GM18873 (cell line): Measurements from ENCODE around the gene KCNMA1.

Source experiments
- ATAC-seq: cut with Tn5 transposase; IDR thresholded peaks from one replicate; pipeline ENCODE4 v1.9.1; 2021; ENCODE audit warnings: mild to moderate bottlenecking, moderate library complexity, moderate number of reproducible peaks; ENCODE audit not compliant: unreplicated experiment, low FRiP score

KCNMA1 gene

DNA sequence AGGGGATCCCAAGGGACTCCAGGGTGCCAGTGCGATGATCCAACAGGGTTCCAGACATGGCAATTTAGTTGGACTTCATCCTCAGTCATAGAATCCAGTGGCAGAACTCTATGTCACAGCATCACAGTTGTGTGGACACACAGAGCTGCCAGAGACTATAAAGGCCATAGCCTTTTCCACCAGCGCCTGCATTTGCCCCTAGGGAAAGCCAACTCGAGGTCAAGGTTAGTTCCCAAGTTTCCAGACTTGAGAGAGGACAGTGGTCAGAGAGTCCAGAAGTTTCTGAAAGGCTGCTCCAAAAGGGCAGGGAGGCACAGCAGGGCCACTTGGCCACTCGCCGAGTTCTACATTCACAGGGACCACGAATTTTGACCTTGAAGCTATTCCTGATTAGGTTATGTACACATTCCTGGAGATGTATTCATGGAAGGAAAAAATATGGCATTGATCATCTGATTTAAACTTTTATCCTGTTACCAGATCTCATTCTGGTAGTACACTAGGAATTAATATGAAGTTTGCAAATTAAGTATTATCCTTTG is 170.1 kb downstream of the KCNMA1 start:
- ATAC-seq, result no peak

DNA sequence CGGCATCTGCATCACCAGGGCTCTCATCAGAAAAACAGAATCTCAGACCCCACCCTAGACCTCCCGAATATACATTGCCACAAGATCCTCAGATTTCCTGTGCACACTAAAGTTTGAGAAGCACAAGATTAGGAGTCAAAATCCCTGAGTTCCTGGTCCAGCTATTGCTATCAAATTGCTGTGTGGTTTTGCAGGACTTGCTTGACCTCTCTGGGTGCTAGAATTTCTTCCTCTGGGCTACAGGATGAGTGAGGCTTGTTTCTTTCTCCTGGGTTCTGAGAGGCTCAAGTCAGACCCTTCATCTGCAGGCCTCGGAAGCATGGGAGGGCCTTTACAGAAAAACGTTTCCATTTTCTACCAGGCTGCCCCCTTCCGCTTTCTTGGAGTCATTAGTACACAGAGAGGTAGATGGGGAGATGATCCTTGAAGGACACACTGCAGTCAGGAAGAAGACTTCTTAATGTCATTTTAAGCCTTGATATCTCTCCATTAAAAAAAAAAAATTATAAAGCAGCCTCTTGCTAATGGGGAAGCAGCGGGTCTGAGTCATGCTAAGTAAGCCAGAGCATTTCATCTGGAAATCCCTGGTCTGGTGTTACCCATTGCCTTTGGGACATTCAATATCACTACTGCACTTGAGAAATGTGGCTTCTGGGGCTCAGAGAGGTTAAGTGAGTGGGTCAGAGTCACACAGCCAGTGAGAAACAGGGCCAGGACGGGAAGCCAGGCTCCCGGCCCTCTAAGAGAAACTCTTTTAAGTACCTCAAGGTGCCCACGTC is 173.5 kb downstream of the KCNMA1 start:
- no peak for ATAC-seq

DNA sequence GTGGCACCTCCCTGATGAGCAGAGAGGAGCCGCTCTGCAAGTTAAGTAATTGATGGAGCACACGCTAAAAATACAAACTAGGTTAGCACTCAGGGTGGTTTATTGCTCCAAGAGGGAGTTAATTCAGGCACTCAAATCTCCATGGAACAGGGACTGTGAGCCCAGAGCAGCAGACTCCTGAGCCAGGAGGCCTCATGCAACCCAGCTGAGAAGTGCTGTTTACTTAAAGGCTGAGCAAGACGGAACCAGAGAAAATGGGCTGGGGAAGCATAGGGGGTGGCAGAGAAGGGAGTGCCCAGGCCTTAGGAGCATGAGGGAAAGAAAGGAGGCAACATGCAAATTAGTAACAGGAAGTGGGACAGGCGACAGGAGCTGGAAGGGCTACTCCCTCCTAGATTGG is 174.1 kb downstream of the KCNMA1 start:
- ATAC-seq, result no peak

DNA sequence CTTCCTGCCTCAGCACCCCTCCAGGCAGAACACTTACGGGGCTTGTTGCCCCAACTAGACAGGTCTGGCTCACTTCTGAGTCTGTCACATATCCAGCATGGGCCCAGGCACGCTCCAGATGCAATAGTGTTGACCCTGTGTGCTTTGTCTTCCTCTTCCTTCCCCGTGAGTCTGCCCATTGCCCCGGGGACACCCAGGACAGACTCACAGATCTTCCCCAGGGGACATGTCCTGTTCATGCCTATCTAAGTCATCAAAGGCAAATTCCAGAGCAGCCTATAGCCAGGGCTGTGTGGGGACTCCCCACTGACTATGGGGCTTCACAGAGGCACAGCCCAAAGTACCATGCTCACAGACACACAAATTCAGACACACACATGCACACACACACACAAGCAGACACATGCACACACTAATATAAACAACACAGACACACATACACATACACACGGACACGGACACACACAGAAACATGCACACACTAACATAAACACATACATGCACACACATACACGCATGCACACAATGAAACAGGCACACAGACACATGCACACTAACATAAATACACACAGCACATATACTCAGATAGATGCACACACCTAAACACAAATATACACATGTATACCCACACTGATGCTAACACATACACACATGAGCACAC is 175.8 kb downstream of the KCNMA1 start:
- no peak for ATAC-seq

DNA sequence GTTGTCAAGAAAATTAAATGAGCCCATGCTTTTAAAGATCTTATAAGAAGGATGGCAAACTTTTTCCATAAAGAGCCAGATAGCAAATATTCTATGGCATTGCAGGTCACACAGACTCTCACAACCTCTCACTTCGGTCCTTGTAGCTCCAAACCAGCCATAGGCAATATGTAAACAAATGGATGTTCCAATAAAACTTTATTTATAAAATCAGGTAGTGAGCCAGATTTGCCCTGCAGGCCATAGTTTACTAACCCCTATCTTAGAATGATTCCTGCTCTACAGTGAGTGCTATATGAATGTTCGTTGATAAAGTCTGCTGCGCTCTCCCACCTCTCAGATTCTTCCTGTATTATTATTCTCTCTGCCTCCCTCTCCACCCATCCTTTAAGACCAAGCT is 177.7 kb downstream of the KCNMA1 start:
- no peak for ATAC-seq

DNA sequence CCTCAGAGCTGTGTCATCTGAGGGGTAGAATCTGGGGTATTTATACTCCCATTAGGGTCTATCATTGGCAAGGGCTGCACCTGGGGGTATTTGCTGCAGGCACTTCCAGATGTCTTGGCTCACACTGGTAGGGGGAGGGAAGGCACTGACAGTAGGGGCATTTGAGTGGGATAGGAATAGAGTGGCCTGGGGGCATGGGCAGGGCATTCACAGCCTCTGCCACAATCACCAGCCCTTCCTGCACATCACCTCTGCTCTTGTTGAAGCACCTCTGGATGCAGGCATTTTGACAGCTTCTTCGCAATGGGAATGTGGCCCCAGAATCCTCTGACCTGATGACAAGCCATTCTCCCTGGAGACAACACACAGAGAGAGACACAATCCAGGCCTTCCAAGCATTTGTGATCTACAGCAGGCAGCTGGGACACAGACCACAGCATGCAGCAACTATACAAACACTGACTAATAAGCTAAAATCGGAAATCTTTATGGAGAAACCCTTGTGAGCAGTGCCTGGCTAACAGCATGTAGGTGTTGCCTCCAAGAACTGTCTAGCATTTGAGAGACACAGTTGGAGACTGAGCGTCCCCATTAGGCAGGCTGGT is 178.5 kb downstream of the KCNMA1 start:
- no peak for ATAC-seq

DNA sequence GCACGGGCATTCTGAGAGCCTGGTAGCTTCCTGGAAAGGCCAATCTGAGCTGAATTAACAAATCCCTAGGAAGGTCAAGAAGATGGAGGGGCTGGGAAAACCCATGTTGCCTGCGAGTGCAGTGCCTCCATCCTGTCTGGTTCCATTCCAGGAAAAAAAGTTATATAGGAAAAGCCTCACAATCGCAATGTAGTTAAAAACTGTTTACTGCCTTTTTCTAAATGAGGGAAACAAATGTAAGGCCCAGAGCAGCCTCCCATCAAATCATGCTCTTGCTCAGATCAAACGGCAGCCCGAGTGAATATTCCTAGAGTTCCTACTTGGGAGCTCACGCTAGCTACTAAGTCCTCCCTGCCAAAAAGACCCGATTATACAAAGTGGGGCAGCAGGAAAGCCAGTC is 179.9 kb downstream of the KCNMA1 start:
- ATAC-seq, result no peak

DNA sequence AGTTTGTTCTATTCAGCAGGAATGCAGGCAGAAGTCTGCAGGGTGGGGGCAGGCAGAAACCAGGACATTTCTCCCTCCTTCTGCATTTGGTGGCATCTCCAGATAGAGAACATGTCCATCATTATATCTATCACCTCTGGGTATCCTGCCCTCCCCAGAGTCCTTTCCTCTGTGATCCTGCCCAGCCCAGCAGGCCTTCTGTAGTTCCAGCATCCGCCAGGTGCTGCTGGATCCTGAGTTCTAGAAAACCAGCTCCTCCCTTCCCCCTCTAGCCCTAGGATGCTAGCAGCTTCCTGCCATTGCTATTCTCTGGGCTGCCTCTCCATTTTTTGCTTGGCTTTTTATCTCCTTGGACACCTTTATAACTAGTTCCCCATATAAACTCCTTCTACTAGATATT is 180.3 kb downstream of the KCNMA1 start:
- no peak for ATAC-seq

DNA sequence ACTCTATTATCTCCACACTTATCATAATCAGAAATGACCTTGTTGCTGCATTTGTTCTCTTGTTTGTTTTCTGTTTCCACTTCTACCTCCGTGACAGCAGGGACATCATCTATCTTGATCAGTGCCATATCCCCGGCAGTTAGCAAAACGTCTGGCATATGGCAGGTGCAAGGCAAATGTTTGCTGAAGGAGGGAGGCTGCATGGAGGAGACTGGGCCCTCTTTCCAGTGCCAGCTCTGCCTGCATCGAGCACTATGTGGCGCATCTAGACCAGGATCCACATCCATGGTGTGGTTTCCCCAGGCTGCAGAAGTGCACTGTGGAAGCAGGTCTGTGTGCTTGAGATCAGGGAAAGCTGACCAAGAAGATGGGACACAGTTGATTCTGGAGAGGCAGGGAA is 181.2 kb downstream of the KCNMA1 start:
- ATAC-seq, result no peak

DNA sequence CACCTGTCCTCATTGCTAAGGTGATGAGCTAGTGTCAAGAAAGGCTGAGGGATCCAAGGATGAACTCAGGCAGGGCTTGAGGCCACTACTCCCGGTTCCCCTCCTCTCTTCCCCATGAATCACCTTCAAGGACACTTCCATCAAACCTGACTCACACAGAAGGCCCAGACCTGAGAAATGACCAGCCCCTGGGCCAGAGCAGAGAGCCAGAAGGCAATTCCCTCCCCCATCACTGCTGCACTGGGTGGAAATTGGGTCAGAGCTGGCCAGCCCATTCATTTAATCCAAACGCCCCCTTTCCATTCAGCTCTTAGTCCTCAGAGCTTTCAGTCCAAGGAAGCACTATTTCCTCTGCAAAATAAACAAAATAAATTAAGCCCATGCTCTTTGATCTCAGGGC is 182.0 kb downstream of the KCNMA1 start:
- no peak for ATAC-seq

DNA sequence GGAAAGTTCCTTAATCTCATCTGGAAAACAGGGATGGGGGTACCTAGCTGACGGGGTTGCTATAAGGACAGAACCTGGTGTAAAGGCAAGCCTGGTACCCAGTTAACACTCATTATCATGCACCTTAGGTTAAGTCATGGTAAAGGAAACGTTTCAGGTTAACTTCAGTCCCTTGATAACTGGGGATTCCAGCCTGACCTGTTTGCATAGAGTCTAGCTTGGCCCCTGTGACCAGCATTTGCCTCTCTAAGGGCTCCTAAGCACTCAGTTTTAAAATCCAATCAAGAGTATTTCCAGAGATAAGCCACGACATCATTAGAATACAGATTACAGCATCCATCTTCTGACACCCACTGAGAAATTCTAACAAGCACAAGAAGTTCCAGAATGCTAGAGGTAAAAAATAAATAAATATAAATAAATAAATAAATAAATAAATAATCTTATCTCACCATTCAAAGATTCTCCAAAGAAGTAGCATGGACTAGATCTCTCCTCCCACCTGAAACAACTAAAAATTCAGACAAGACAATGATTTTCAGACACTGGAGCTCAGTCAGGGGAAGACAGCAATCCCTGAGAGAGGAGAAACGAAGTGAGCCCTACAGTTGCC is 184.6 kb downstream of the KCNMA1 start:
- ATAC-seq, result no peak

DNA sequence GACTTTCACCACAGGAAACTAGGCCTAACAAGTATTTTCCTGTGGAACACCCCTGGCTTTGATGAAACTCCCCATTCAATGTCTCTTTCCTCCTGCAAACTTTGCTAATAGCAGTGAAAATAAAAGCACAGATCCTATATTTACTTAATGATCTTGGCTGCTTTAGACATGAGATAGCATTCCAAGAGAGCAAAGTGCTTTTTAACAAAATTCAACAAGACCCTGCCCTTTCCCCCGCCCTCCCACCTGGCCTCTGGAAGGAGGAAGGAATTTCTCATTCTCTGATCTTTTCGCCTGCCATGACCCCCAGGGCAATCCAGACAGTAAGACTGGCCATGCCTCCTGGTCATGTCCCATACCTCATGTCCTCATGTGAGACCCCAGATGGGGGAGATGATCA is 185.7 kb downstream of the KCNMA1 start:
- no peak for ATAC-seq

DNA sequence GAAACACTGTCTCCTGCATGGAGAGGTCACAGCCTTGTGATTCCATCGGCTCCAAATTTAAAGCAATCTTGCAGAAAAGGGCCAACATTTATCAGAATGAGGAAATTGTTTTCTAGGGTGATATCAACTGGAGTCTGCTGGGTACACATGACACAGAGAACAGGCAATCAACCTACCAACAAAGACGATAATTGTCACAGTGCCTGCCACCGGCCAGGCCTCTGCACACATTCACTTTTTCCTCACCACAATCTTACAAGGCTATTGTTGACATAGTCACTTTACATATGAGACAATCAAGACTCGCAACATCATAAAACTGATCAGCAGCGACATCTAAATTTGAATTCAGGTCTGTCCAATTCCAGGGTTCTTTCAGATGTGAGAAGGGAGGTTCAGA is 189.4 kb downstream of the KCNMA1 start:
- no peak for ATAC-seq

DNA sequence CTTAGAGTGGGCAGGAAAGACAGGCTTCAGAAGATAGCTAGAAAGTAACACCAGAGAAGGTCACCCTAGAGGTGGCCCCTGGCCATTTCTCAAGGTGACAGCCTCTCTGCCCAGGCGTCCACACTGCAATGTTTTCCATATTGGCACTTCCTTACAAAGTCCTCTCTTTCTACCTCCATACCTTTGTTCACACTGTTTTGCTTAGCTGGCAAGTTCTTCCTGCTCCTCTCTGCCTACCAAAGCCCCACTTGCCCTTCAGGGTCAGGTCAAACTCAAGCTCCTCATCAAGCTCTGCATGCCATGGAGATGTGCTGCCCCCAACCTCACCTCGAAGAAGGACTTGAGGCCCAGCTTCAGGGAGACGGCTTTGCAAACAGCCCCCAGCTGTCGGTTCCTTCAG is 190.9 kb downstream of the KCNMA1 start:
- no peak for ATAC-seq

DNA sequence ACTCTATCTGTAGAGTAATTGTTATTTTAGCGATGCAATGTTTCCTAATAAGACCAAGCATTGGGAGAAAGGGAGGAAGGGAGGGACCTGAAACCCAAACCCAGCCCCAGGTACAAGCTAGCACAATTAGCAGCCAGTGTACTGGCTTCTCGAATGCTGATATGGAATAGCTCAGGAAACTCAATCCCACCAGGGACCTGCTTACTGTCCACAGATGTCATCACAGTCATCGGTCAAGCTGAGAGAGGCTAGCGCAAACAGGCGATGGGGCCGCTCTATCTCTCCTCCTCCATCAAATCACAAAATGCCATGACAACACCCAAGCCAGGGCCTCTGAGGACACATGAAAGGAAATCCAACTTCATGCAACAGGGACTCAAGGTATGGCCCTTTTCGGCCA is 192.1 kb downstream of the KCNMA1 start:
- ATAC-seq, result no peak

DNA sequence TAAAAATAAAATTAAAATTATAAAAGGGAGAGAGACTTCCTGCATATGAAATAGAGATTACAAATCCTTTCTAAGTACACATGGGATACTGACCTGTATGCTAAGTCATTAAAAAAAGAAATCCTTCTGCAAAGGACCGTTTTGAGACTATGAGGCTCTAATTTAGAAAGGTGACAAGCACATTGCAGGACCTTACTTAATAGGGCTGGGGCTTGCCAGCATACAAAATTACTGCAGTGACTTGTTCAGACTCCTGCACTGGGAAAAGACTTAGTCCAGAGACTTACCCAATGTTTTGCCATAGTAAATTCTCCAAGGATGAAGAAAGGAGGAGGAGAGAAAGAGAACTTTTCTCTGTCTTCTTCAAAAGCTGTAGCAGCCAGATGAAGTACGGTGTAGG is 193.6 kb downstream of the KCNMA1 start:
- no peak for ATAC-seq

DNA sequence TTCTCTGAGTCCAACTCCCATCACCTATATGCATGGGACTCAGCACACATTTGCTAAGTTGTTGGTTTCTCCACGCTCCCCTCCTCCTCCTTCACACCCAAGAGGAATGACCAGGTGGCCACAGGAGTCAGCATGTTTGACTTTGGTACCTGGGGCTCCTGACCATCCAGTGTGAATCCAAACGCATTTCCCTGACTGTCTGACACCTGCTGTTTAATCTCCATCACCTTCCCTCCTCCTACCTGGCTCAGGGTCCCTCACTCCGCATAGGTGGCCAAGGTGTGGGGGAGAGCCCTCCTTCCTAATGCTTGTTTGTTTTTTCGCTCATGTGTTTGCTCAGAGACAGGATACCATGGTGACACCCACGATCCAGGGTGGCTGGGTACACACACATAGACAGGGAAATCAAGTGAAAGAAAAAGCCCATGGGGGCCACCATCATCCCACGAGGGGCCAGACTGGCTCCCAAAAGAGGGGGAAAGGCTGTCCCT is 194.9 kb downstream of the KCNMA1 start:
- ATAC-seq, result no peak

DNA sequence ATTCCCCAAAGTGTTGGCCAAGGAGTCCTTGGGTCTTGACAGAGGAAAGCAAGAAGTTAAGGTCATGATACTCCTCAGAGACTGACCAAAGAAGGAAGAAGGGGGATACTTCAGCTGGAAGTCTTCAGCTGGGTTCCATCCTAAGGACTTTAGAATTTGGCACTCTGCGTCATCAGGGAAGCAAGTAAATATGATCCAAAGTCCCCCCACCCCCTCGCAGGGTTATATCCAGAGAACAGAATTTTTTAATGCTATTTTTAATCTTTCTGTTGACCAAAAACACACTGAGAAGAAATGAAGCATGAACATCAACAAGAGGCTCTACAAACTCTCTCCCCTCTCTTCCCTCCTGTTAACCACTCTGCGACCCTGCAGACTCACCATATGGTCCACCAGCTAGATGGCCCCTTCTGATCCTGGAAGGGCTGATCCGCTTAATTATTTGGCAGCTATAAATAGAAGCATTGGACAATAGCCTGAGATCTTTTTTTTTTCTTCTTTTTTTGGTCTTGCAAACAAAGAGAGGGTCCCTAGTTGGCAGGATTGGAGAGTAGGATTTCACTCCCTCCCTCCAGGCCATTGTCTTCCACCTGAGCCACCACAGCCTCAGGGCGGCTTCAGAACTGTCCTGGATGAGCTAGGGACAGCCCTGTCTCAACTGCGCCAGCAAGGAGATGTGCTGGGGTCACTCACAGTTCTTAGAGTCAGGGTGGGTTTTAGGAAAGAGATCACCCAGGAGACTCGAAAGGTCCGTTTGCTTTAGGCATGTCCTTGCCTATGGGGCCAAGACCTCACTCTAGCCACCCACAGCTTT is 196.0 kb downstream of the KCNMA1 start:
- no peak for ATAC-seq

DNA sequence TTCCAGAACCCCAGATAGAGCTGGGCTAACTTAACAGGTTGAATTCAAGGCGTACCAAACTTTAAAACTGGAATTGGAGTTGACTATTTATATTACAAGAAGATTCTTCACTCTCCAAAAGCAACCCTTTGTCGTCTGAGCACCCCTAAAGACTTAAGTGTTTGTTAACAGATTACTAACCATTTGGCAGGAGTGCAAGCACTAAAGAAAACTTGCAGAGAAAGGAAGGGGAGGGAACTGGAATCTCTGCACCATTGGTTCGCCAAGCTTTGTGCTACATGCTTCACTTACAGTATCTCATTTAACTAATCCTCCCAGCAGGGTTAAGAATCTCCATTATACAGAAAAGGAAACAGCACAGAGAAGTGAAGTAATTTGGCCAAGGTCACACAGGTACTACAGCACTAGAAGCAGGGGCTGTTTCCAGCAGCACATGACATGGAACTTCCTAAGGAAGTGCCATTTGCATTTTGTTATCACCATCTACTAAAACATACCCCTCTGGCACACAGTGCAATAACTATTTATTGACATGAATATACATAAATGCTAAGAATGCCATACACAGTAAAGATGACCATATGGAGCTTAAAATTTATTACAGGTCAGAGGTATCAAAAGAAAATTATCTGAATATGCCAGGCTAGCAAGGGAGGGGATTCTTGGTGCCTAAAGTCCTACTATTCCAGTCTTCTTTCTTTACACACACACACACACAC is 201.2 kb downstream of the KCNMA1 start:
- no peak for ATAC-seq

DNA sequence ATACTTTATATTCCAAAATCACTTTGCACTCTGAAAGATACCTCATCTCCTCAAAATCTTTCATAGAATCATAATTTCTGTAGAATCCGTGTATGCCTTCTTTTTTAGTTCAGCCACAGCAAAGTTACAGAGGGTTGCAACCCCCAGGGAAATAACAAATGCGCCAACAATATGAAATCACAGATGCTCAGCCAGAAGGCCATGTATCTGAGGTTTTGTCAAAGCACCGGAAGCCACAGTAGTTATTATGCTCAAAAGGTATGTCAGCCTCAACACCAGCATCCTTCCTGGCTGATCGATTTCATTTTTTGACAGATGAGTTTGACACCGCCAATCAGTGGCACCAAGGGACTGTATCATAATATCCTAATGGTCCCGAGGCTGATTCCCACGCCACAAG is 204.1 kb downstream of the KCNMA1 start:
- ATAC-seq, result no peak
